ENCODE data around the gene NCAM1.

DNA sequence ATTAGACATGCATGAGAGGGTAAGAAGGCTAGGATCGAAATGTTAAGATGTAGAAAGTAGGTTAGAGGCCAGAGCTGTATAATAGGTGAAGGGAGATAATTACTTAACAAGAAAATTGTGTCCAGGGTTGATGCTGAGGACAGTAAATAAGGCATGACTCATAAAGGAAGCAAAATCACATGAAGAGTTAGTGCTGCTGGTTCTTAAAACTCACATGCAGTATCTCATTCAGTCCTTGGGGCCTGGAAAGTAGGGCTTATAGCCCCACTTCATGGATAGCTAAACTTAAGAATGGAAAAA is 130.2 kb downstream of the NCAM1 start:
- TF ChIP-seq, protein P1, sequence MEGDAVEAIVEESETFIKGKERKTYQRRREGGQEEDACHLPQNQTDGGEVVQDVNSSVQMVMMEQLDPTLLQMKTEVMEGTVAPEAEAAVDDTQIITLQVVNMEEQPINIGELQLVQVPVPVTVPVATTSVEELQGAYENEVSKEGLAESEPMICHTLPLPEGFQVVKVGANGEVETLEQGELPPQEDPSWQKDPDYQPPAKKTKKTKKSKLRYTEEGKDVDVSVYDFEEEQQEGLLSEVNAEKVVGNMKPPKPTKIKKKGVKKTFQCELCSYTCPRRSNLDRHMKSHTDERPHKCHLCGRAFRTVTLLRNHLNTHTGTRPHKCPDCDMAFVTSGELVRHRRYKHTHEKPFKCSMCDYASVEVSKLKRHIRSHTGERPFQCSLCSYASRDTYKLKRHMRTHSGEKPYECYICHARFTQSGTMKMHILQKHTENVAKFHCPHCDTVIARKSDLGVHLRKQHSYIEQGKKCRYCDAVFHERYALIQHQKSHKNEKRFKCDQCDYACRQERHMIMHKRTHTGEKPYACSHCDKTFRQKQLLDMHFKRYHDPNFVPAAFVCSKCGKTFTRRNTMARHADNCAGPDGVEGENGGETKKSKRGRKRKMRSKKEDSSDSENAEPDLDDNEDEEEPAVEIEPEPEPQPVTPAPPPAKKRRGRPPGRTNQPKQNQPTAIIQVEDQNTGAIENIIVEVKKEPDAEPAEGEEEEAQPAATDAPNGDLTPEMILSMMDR (IDR thresholded peaks at IDR 0.05 in 4 of 5, conservative IDR thresholded peaks at IDR 0.05 in 1 of 5), result no peak
- no peak for TF ChIP-seq POLR2A (IDR thresholded peaks at IDR 0.05)

Measured in gastrocnemius medialis (tissue), 4 donors.